Heart left ventricle (tissue), 13 donors: Measurements from ENCODE around the gene PKN3.

Experiments
- POLR2A ChIP-seq, 2 donors: fragments of 450-650 bp; IDR thresholded peaks; one replicate each; pipeline ENCODE4 v1.6.1; 2017; ENCODE audit warnings: antibody characterized with exemption in 2 of 2, mild to moderate bottlenecking in 2 of 2, moderate library complexity in 2 of 2
- TF ChIP-seq, protein P1 (sequence below), 12 donors: fragments of 200-600 bp; sonication (generic) in 4 of 12; IDR thresholded peaks; one replicate each; pipeline versions ENCODE4 v1.5.0 to v1.8.0; 2018 to 2022; ENCODE audit warnings: antibody characterized with exemption in 12 of 12, mild to moderate bottlenecking in 5 of 12
- donor health status: ischemic (EF 13 %, LVEDD 7.1; RV severe dilation, severe dysfunction).
- donor health status: DM: no; HTN: yes; CAD: no.
- donor health status: DM: no; HTN: no; CAD: no.
- donor health status: ischemic (EF 25% LVEDD 6.9; RV normal size, moderate dysfunction).
- donor health status: ischemic (EF 25% LVEDD 5.7; RV mildly dilated, moderate dysfunction).
- donor health status: ischemic (EF 35%, LVEDD 5.7; RV mildly dilated, moderate dysfunction).
- donor health status: nonischemic (EF 11% LVEDD 7.7; RV severe dilation, severe dysfunction).
- donor health status: DM: yes; HTN: yes; CAD: no.
- donor health status: PGD.
- donor health status: ischemic (EF 29% LVEDD 5.4; RV normal size, mild dysfunction).
- donor health status: nonischemic (EF 23%, LVEDD 6.1; RV moderate dilation, normal function).

- TF ChIP-seq, protein P1, sequence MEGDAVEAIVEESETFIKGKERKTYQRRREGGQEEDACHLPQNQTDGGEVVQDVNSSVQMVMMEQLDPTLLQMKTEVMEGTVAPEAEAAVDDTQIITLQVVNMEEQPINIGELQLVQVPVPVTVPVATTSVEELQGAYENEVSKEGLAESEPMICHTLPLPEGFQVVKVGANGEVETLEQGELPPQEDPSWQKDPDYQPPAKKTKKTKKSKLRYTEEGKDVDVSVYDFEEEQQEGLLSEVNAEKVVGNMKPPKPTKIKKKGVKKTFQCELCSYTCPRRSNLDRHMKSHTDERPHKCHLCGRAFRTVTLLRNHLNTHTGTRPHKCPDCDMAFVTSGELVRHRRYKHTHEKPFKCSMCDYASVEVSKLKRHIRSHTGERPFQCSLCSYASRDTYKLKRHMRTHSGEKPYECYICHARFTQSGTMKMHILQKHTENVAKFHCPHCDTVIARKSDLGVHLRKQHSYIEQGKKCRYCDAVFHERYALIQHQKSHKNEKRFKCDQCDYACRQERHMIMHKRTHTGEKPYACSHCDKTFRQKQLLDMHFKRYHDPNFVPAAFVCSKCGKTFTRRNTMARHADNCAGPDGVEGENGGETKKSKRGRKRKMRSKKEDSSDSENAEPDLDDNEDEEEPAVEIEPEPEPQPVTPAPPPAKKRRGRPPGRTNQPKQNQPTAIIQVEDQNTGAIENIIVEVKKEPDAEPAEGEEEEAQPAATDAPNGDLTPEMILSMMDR (IDR thresholded peaks at IDR 0.05): peak; percentile 33 to 71 (median 54)
- TF ChIP-seq POLR2A (IDR thresholded peaks at IDR 0.05): no peak
Observed at GRCh38 chr9:128733256-128733655, 31.0 kb downstream of the PKN3 start.
